Spinal cord (tissue), 10 donors: ENCODE data around the gene DCUN1D3. TPM values are rescaled to one million over a fixed set of nuclear protein-coding genes. Genes with fewer than 3 reads are reported as not detected.

ENCODE experiments used
- DNase-seq, 6 donors: peaks; one replicate each; pipeline versions ENCODE4 v3.0.0 to v3.0.0-alpha.2; 2013 to 2015; ENCODE audit warnings: low spot score in 6 of 6, low read depth in 4 of 6
- H3K27ac ChIP-seq: one replicate; pipeline ENCODE4 v1.5.1; 2013; ENCODE audit warnings: low read depth, low read length, control low read depth
- H3K27me3 ChIP-seq: one replicate; pipeline ENCODE4 v1.6.1; 2013; ENCODE audit warnings: low read length; ENCODE audit not compliant: control insufficient read depth, insufficient read depth
- H3K36me3 ChIP-seq: one replicate; pipeline ENCODE4 v1.6.1; 2013; ENCODE audit warnings: low read length; ENCODE audit not compliant: control insufficient read depth, insufficient read depth
- H3K4me1 ChIP-seq: one replicate; pipeline ENCODE4 v1.6.1; 2013; ENCODE audit warnings: low read length; ENCODE audit not compliant: control insufficient read depth, insufficient read depth
- H3K4me3 ChIP-seq: one replicate; pipeline ENCODE4 v1.5.1; 2013; ENCODE audit warnings: low read depth, low read length, control low read depth
- H3K9me3 ChIP-seq: one replicate; pipeline ENCODE4 v1.6.1; 2013; ENCODE audit warnings: low read length; ENCODE audit not compliant: control insufficient read depth, insufficient read depth
- WGBS: methylation state at CpG from one replicate; pipeline ENCODE4 v1.1.5; 2013; ENCODE audit warnings: missing lambda C conversion rate; ENCODE audit not compliant: insufficient coverage; 5-methylcytosine and 5-hydroxymethylcytosine counted together
- polyA plus RNA-seq, 2 donors: library from polyadenylated mRNA; unstranded; fragments of 120-200 nt; gene quantifications; one replicate each; pipeline ENCODE4 v1.2.1, GENCODE V29; 2013; ENCODE audit not compliant: insufficient read length in 2 of 2
- total RNA-seq, 2 donors: library from RNA; depleted of rRNA in 1 of 2; stranded (reverse); fragments of 120-200 nt in 1 of 2; fragments of >200 nt in 1 of 2; gene quantifications; one replicate each; pipeline versions ENCODE4 v1.2.3 to v1.2.4, GENCODE V29; 2013 to 2014
- donor health status: healthy.

Gene DCUN1D3
- total and polyA plus RNA-seq, 4 donors = 5.9 to 14.0 (median 7.4) TPM

GRCh38 chr16:20923876-20924275 is 23.7 kb upstream of the DCUN1D3 start:
- WGBS = no CpG with 5 or more reads among the region's 3 CpGs
- Histone ChIP-seq H3K4me1 (no peaks in the 10 kb centered on the region), H3K36me3 (peaks cover 7% of the 10 kb centered on the region), H3K9me3 (no peaks in the 10 kb centered on the region), H3K27me3 (no peaks in the 10 kb centered on the region), H3K27ac (no peak overlapping the region), H3K4me3 (no peak overlapping the region)
- DNase-seq = no peak

GRCh38 chr16:20920799-20921198 is 20.6 kb upstream of the DCUN1D3 start:
- Histone ChIP-seq H3K36me3 (peaks cover 10% of the 10 kb centered on the region), H3K4me1 (no peaks in the 10 kb centered on the region), H3K27me3 (no peaks in the 10 kb centered on the region), H3K27ac (no peak overlapping the region), H3K4me3 (no peak overlapping the region), H3K9me3 (no peaks in the 10 kb centered on the region)
- no CpG with 5 or more reads among the region's 2 CpGs for WGBS
- DNase-seq = no peak

- no peaks in the 10 kb centered on the region for H3K9me3 ChIP-seq
- 80% methylated on average over 1 of the region's 5 CpGs for WGBS
- no peak overlapping the region for H3K27ac ChIP-seq
- no peaks in the 10 kb centered on the region for H3K4me1 ChIP-seq
- peaks cover 12% of the 10 kb centered on the region for H3K36me3 ChIP-seq
- H3K4me3 ChIP-seq = no peak overlapping the region
- peak in 1 of 6 donors; percentile 44 for DNase-seq
- H3K27me3 ChIP-seq = no peaks in the 10 kb centered on the region
Measured at GRCh38 chr16:20920091-20920490, 19.9 kb upstream of the DCUN1D3 start.

GRCh38 chr16:20918486-20919239 is 18.5 kb upstream of the DCUN1D3 start:
- WGBS = 47% methylated on average over 2 of the region's 4 CpGs
- H3K27ac ChIP-seq = no peak overlapping the region
- no peak overlapping the region for H3K4me3 ChIP-seq
- H3K4me1 ChIP-seq = no peaks in the 10 kb centered on the region
- H3K9me3 ChIP-seq = no peaks in the 10 kb centered on the region
- H3K36me3 ChIP-seq = peaks cover 12% of the 10 kb centered on the region
- no peaks in the 10 kb centered on the region for H3K27me3 ChIP-seq
- DNase-seq = no peak

GRCh38 chr16:20916942-20917341 is 16.8 kb upstream of the DCUN1D3 start:
- 92% methylated on average over 3 of the region's 4 CpGs for WGBS
- H3K27ac ChIP-seq = no peak overlapping the region
- H3K27me3 ChIP-seq = no peaks in the 10 kb centered on the region
- peaks cover 7% of the 10 kb centered on the region for H3K36me3 ChIP-seq
- no peak overlapping the region for H3K4me3 ChIP-seq
- no peak for DNase-seq
- H3K4me1 ChIP-seq = no peaks in the 10 kb centered on the region
- no peaks in the 10 kb centered on the region for H3K9me3 ChIP-seq

GRCh38 chr16:20916289-20916688 is 16.1 kb upstream of the DCUN1D3 start:
- 83% methylated on average over 10 of the region's 10 CpGs for WGBS
- Histone ChIP-seq H3K4me1 (no peaks in the 10 kb centered on the region), H3K36me3 (peaks cover 6% of the 10 kb centered on the region), H3K27me3 (no peaks in the 10 kb centered on the region), H3K27ac (no peak overlapping the region), H3K9me3 (no peaks in the 10 kb centered on the region), H3K4me3 (no peak overlapping the region)
- DNase-seq = no peak

GRCh38 chr16:20911361-20911760 is 11.2 kb upstream of the DCUN1D3 start:
- 69% methylated on average over 1 of the region's 1 CpG for WGBS
- Histone ChIP-seq H3K4me1 (no peaks in the 10 kb centered on the region), H3K36me3 (peaks cover 5% of the 10 kb centered on the region)

GRCh38 chr16:20910781-20911321 is 10.7 kb upstream of the DCUN1D3 start:
- no peak overlapping the region for H3K27ac ChIP-seq

More at GRCh38 chr16:20911361-20911760, 11.2 kb upstream of the DCUN1D3 start:
- H3K4me3 ChIP-seq = no peak overlapping the region
- H3K27ac ChIP-seq = no peak overlapping the region
- no peaks in the 10 kb centered on the region for H3K9me3 ChIP-seq
- DNase-seq = no peak
- no peaks in the 10 kb centered on the region for H3K27me3 ChIP-seq

GRCh38 chr16:20906341-20907255 is 6.4 kb upstream of the DCUN1D3 start:
- Histone ChIP-seq H3K27me3 (no peaks in the 10 kb centered on the region), H3K27ac (no peak overlapping the region), H3K4me3 (no peak overlapping the region), H3K36me3 (no peaks in the 10 kb centered on the region), H3K9me3 (no peaks in the 10 kb centered on the region), H3K4me1 (peaks cover 4% of the 10 kb centered on the region)
- DNase-seq = no peak
- WGBS = no CpG with 5 or more reads among the region's 4 CpGs

More at GRCh38 chr16:20910781-20911321, 10.7 kb upstream of the DCUN1D3 start:
- Histone ChIP-seq H3K9me3 (no peaks in the 10 kb centered on the region), H3K4me3 (no peak overlapping the region), H3K4me1 (no peaks in the 10 kb centered on the region), H3K36me3 (peaks cover 3% of the 10 kb centered on the region), H3K27me3 (no peaks in the 10 kb centered on the region)
- DNase-seq = no peak
- WGBS = no CpG with 5 or more reads among the region's 2 CpGs
